ENCODE measurements around the gene SIGLEC6. TPM values are rescaled to one million over a fixed set of nuclear protein-coding genes. Genes with fewer than 3 reads are reported as not detected.

SIGLEC6 gene
- total RNA-seq, 1 experiment from 2014 or later, result 0.37 TPM

- no peaks in the 10 kb centered on the region for H3K36me3 Mint-ChIP-seq
- no peak overlapping the region for H3K4me3 Mint-ChIP-seq
- H3K4me1 Mint-ChIP-seq, result no peaks in the 10 kb centered on the region
- ChIA-PET POLR2A (no interaction called here), CTCF (no interaction called here)
- H3K9me3 Mint-ChIP-seq, result no peaks in the 10 kb centered on the region
- no peak for TF ChIP-seq NR3C1 (CRISPR knock-in tag; conservative IDR thresholded peaks at IDR 0.05; ENCODE audit: low read depth)
- no peak for TF ChIP-seq MLX (CRISPR knock-in tag; IDR thresholded peaks at IDR 0.05)
- no peak for TF ChIP-seq ZNF138 (CRISPR knock-in tag; conservative IDR thresholded peaks at IDR 0.05)
- no peak for TF ChIP-seq ZMAT4 (CRISPR knock-in tag; IDR thresholded peaks at IDR 0.05)
- TF ChIP-seq ZNF416 (CRISPR knock-in tag; IDR thresholded peaks at IDR 0.05), result no peak
- TF ChIP-seq ZNF512 (CRISPR knock-in tag; IDR thresholded peaks at IDR 0.05; ENCODE audit: borderline replicate concordance), result no peak
- TF ChIP-seq TCF7 (CRISPR knock-in tag; IDR thresholded peaks at IDR 0.05; ENCODE audit: low read depth), result no peak
- TF ChIP-seq PRRX2 (CRISPR knock-in tag; IDR thresholded peaks at IDR 0.05), result no peak
- no peak for TF ChIP-seq NFATC4 (CRISPR knock-in tag; IDR thresholded peaks at IDR 0.05)
- no peak for TF ChIP-seq MYBL2 (CRISPR knock-in tag; IDR thresholded peaks at IDR 0.05)
- no peak for TF ChIP-seq IRF2 (CRISPR knock-in tag; IDR thresholded peaks at IDR 0.05; ENCODE audit: borderline replicate concordance, low read depth)
- TF ChIP-seq GABPB1 (CRISPR knock-in tag; IDR thresholded peaks at IDR 0.05), result no peak
- no peak for TF ChIP-seq SMAD3 (CRISPR knock-in tag; IDR thresholded peaks at IDR 0.05; ENCODE audit: borderline replicate concordance)
- TF ChIP-seq MAX (CRISPR knock-in tag; IDR thresholded peaks at IDR 0.05), result no peak
- TF ChIP-seq ZBTB43 (CRISPR knock-in tag; IDR thresholded peaks at IDR 0.05), result no peak
- TF ChIP-seq ZNF263 (CRISPR knock-in tag; IDR thresholded peaks at IDR 0.05; ENCODE audit: low read depth), result no peak
- TF ChIP-seq ATF3 (CRISPR knock-in tag; conservative IDR thresholded peaks at IDR 0.05), result no peak
- TF ChIP-seq ESRRA (CRISPR knock-in tag; IDR thresholded peaks at IDR 0.05; ENCODE audit: borderline replicate concordance), result no peak
- TF ChIP-seq NR1H2 (CRISPR knock-in tag; IDR thresholded peaks at IDR 0.05), result no peak
- peaks cover 57% of the 10 kb centered on the region for H3K27me3 Mint-ChIP-seq (ENCODE audit: low read depth)
- DNase-seq (ENCODE audit: low spot score) (no peak), ATAC-seq (no peak)
- no peak overlapping the region for H3K27ac Mint-ChIP-seq
Observed at GRCh38 chr19:51559240-51559639, 27.8 kb upstream of the SIGLEC6 start.

- ATAC-seq, result peak; percentile 99
- H3K27ac Mint-ChIP-seq, result no peak overlapping the region
- TF ChIP-seq, protein P1, sequence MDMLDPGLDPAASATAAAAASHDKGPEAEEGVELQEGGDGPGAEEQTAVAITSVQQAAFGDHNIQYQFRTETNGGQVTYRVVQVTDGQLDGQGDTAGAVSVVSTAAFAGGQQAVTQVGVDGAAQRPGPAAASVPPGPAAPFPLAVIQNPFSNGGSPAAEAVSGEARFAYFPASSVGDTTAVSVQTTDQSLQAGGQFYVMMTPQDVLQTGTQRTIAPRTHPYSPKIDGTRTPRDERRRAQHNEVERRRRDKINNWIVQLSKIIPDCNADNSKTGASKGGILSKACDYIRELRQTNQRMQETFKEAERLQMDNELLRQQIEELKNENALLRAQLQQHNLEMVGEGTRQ (CRISPR knock-in tag; IDR thresholded peaks at IDR 0.05), result no peak
- TF ChIP-seq ZNF281 (CRISPR knock-in tag; IDR thresholded peaks at IDR 0.05), result 0 out of 2 replicates have a peak, but pooled peaks have one; percentile 72
- 0 out of 2 replicates have a peak, but pooled peaks have one; percentile 19 for TF ChIP-seq E2F4 (CRISPR knock-in tag; IDR thresholded peaks at IDR 0.05; ENCODE audit: borderline replicate concordance, low read depth)
- TF ChIP-seq JUN (CRISPR knock-in tag; IDR thresholded peaks at IDR 0.05), result peak; percentile 94
- peak; percentile 90 for TF ChIP-seq FOXK1 (CRISPR knock-in tag; IDR thresholded peaks at IDR 0.05)
- TF ChIP-seq TCF7 (CRISPR knock-in tag; IDR thresholded peaks at IDR 0.05; ENCODE audit: low read depth), result no peak
- no peak for TF ChIP-seq MXD4 (CRISPR knock-in tag; IDR thresholded peaks at IDR 0.05; ENCODE audit: borderline replicate concordance)
- peak; percentile 86; the same call in 1 of the 2 replicates for TF ChIP-seq ZNF219 (CRISPR knock-in tag; IDR thresholded peaks at IDR 0.05; ENCODE audit: borderline replicate concordance)
Observed at GRCh38 chr19:51552996-51553725, 21.7 kb upstream of the SIGLEC6 start.

More at GRCh38 chr19:51552996-51553725, 21.7 kb upstream of the SIGLEC6 start:
- H3K36me3 Mint-ChIP-seq, result no peaks in the 10 kb centered on the region
- ChIA-PET POLR2A (no interaction called here), CTCF (interaction anchor here (1.1 to 1.8 kb wide), 3 partner anchors 12 to 132 kb away, joined by 4 to 12 read pairs (median 7); no protein-coding TSS in a partner anchor)
- DNase-seq (ENCODE audit: low spot score), result peak; percentile 97
- peak overlapping the region; percentile 15; the same call in 1 of the 2 replicates for H3K4me3 Mint-ChIP-seq
- H3K27me3 Mint-ChIP-seq (ENCODE audit: low read depth), result peaks cover 38% of the 10 kb centered on the region
- H3K4me1 Mint-ChIP-seq, result peaks cover 3% of the 10 kb centered on the region
- H3K9me3 Mint-ChIP-seq, result peaks cover 2% of the 10 kb centered on the region; the same call in 1 of the 2 replicates

Data from WTC11 (cell line).